ENCODE results near the gene CENPP. TPM values are rescaled to one million over a fixed set of nuclear protein-coding genes. Genes with fewer than 3 reads are reported as not detected.

The CENPP gene
- total and polyA plus RNA-seq, 2 donors from 2014 or later = 1.2 to 4.2 TPM

GRCh38 chr9:92576175-92576574 is 250.4 kb downstream of the CENPP start:
- H3K4me1 ChIP-seq (ENCODE audit: control insufficient read depth in 2 of 3, insufficient read depth in 2 of 3, low read depth in 1 of 3, low read length in 3 of 3) = no peaks in the 10 kb centered on the region
- DNase-seq (no peak), FAIRE-seq (no peak)
- H3K4me3 ChIP-seq (ENCODE audit: low read length in 3 of 3) = no peak overlapping the region
- no peak overlapping the region for H3K27ac ChIP-seq (ENCODE audit: low read depth in 2 of 2, low read length in 2 of 2)
- no peaks in the 10 kb centered on the region for H3K27me3 ChIP-seq (ENCODE audit: control insufficient read depth, insufficient read depth, low read length)
- no peaks in the 10 kb centered on the region for H3K36me3 ChIP-seq (ENCODE audit: control insufficient read depth in 2 of 3, insufficient read depth in 3 of 3, low read length in 3 of 3)
- TF ChIP-seq CTCF (IDR thresholded peaks at IDR 0.05; ENCODE audit: borderline replicate concordance, extremely low read depth, insufficient read depth) = no peak
- no peaks in the 10 kb centered on the region for H3K9me3 ChIP-seq (ENCODE audit: control insufficient read depth in 2 of 3, insufficient read depth in 1 of 3, low read length in 3 of 3)
- intact Hi-C loops (cut with DNase I) = no loop called here
- no peak overlapping the region for H3K9ac ChIP-seq (ENCODE audit: low read length in 3 of 3)

GRCh38 chr9:92589923-92590322 is 264.2 kb downstream of the CENPP start:
- H3K36me3 ChIP-seq (ENCODE audit: control insufficient read depth in 2 of 3, insufficient read depth in 3 of 3, low read length in 3 of 3) = no peaks in the 10 kb centered on the region
- no peak for TF ChIP-seq CTCF (IDR thresholded peaks at IDR 0.05; ENCODE audit: borderline replicate concordance, extremely low read depth, insufficient read depth)
- H3K9me3 ChIP-seq (ENCODE audit: control insufficient read depth in 2 of 3, insufficient read depth in 1 of 3, low read length in 3 of 3) = no peaks in the 10 kb centered on the region
- H3K4me1 ChIP-seq (ENCODE audit: control insufficient read depth in 2 of 3, insufficient read depth in 2 of 3, low read depth in 1 of 3, low read length in 3 of 3) = peaks cover 0 to 5% (median 0%) of the 10 kb centered on the region in 3 donors
- FAIRE-seq (no peak), DNase-seq (no peak)
- H3K27ac ChIP-seq (ENCODE audit: low read depth in 2 of 2, low read length in 2 of 2) = no peak overlapping the region
- H3K9ac ChIP-seq (ENCODE audit: low read length in 3 of 3) = no peak overlapping the region
- intact Hi-C loops (cut with DNase I) = no loop called here
- H3K27me3 ChIP-seq (ENCODE audit: control insufficient read depth, insufficient read depth, low read length) = no peaks in the 10 kb centered on the region
- no peak overlapping the region for H3K4me3 ChIP-seq (ENCODE audit: low read length in 3 of 3)

- no peak for TF ChIP-seq CTCF (IDR thresholded peaks at IDR 0.05; ENCODE audit: borderline replicate concordance, extremely low read depth, insufficient read depth)
- H3K36me3 ChIP-seq (ENCODE audit: control insufficient read depth in 2 of 3, insufficient read depth in 3 of 3, low read length in 3 of 3) = no peaks in the 10 kb centered on the region
- peaks cover 0 to 5% (median 0%) of the 10 kb centered on the region in 3 donors for H3K4me1 ChIP-seq (ENCODE audit: control insufficient read depth in 2 of 3, insufficient read depth in 2 of 3, low read depth in 1 of 3, low read length in 3 of 3)
- no peak for FAIRE-seq
- no peak overlapping the region for H3K27ac ChIP-seq (ENCODE audit: low read depth in 2 of 2, low read length in 2 of 2)
- H3K9me3 ChIP-seq (ENCODE audit: control insufficient read depth in 2 of 3, insufficient read depth in 1 of 3, low read length in 3 of 3) = no peaks in the 10 kb centered on the region
- no peaks in the 10 kb centered on the region for H3K27me3 ChIP-seq (ENCODE audit: control insufficient read depth, insufficient read depth, low read length)
- H3K9ac ChIP-seq (ENCODE audit: low read length in 3 of 3) = no peak overlapping the region
- no peak overlapping the region for H3K4me3 ChIP-seq (ENCODE audit: low read length in 3 of 3)
- intact Hi-C loops (cut with DNase I) = no loop called here
- DNase-seq = peak in 3 of 5 donors; percentile 42 to 90 (median 51)
Observed at GRCh38 chr9:92590377-92590776, 264.6 kb downstream of the CENPP start.

GRCh38 chr9:92592537-92592936 is 266.8 kb downstream of the CENPP start:
- no peaks in the 10 kb centered on the region for H3K27me3 ChIP-seq (ENCODE audit: control insufficient read depth, insufficient read depth, low read length)
- FAIRE-seq = no peak
- no peak for TF ChIP-seq CTCF (IDR thresholded peaks at IDR 0.05; ENCODE audit: borderline replicate concordance, extremely low read depth, insufficient read depth)
- no peak overlapping the region for H3K27ac ChIP-seq (ENCODE audit: low read depth in 2 of 2, low read length in 2 of 2)
- intact Hi-C loops (cut with DNase I) = no loop called here
- no peak for DNase-seq
- H3K9me3 ChIP-seq (ENCODE audit: control insufficient read depth in 2 of 3, insufficient read depth in 1 of 3, low read length in 3 of 3) = no peaks in the 10 kb centered on the region
- H3K4me3 ChIP-seq (ENCODE audit: low read length in 3 of 3) = no peak overlapping the region
- H3K4me1 ChIP-seq (ENCODE audit: control insufficient read depth in 2 of 3, insufficient read depth in 2 of 3, low read depth in 1 of 3, low read length in 3 of 3) = peaks cover 0 to 5% (median 0%) of the 10 kb centered on the region in 3 donors
- no peak overlapping the region for H3K9ac ChIP-seq (ENCODE audit: low read length in 3 of 3)
- no peaks in the 10 kb centered on the region for H3K36me3 ChIP-seq (ENCODE audit: control insufficient read depth in 2 of 3, insufficient read depth in 3 of 3, low read length in 3 of 3)

Data from kidney (tissue), 14 donors.